ENCODE measurements around the gene MOK.
"Not testable (repeated sequence)": the region's sequence is repeated elsewhere in the genome, so short reads cannot be mapped to it uniquely, and the experiment has no call there.

The MOK gene

DNA sequence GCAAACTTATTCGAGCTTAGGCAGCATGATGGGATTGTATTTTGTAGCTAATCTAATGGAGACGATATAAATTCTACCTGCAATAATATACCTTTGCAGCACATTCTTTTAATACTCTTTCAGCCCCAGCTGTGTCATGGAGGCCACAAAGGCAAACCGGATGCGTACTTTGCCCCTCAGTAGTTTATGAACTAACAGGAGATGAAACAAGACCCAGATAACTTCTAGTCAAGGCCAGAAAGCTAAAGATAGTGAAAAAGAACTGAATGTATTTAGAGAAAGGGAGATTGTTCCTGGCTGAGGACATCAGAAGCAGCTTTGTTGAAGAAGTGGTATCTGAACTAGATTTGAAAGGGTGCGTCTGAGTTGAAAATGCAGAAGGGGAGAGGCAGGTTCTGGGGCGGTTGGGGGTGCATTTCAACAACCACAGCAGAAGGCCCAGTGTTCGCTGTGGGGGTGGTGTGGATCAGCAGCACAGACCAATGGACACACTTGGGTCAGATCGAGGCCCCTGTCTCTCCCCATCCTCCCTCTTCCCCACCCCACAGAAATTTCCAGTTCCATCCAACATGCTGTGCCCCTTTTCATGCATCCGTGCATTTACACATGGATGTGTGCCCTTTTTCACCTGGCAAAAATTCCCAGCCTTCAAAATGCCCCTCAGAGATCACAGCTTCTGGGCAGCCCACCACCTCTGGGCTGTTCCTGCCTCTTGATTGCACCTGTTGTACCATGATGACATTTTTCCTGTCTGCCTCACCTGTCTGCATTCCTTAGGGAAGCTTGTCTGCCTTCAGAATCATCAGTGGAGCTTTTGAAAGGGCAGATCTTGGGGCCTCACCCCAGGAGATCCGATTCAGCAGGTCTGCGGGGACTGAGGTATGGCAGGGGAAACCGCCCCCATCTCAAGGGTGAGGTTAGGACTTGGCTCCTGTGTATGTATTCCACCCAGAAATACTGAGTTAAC is 16.8 kb upstream of the MOK start:
- DNase-seq (ENCODE audit: low spot score), result no peak

DNA sequence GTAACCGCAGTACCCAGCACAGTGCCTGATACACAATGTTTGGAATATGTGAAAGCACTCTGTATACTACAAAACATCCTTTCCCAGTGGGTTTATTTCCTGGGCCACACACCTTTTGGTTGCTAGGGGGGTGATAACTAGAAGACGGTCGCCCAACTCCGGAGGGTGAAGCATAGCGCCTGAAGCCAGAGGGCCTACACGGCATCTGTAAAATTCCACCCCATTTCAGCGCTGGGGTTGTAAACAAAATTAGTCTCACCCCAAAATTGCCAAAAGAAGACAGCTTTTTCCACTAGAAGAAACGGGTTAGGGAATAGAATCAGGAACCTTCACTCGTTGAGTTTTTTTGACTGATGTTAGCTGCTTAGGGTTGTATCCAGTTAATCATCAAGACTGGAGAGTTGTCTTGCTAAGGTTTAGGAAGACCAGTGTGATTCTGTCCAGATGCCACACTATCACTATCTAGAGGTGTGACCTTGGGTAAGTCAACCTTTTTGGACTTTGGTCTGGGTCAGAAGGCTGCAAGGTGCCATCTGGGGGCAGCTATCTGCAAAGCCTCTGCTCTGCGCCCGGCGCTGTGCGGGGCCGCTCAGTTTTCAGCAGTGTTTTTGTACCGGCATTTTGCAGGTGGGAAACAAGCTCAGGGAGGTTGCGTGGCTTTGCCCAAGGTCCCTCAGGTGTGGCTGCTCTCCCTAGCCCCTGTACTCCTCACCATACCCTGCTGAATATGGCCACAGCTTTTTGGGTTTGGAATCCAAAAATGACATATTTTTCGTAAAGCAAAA is 15.9 kb upstream of the MOK start:
- DNase-seq (ENCODE audit: low spot score), result no peak

DNA sequence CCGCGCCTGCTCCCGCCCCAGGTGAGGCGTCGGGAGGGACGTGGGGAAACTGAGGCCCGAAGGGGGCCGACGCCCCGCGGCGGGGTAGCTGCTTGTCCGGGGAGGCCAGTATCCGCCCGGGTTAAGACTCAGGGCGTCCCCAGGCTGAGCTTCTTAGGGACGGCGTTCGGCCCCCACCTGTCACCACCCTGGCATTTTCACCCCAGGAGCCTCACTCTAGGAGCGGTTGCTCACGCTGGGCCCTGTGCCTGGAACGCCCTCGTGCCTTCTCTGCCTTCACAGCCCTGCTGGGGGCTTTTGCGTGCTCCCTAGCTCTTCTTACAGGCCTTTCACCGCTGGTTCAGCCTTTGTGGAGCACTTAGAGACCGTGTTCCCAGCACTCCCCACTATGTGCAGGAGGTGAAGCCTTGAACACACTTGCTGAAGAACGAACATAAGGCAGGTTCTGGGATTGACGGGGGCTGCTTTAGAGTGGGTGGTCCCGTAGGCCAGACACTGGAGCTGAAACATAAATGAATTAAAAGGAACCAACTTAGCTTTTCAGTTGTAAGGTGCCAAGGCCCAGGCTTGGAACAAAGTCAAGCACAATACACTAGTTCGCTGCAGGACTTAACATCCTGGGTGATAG is 15.2 kb upstream of the MOK start:
- peak; percentile 58 for DNase-seq (ENCODE audit: low spot score)

DNA sequence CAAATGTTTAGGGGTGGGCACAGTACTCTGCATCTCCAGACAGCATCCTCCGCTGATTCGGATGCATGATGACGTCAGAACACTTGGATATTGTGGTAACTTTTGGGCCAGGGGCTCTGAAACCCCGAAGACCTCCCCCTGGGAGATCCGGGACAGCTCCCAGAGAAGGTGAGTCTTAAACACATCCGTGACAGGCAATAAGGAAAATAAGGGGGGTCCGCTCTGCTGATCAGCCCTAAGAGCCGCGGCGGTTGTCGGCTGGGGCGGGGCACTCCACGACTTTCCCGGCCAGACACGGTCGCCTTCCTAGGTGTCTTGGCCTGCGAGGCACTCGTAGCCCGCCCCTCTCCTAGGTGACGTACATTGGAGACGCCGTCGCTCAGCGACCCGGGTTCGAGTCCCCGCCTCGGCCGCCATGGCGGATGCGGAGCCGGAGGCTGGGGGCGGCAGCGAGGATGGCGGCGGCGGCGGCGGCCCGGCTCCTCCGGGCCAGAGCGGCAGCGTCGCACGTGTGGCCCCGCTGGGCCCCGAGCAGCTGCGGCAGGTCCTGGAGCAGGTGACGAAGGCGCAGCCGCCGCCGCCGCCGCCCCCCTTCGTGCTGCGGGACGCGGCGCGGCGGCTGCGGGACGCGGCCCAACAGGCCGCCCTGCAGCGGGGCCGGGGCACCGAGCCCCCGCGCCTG is 14.5 kb upstream of the MOK start, which contains the start of gene ZNF839:
TSS of gene ZNF839 (plus strand) at position 396 of the 682 bp plus-strand sequence. CDS start at position 416, 20 bp downstream.
- peak; percentile 95 for DNase-seq (ENCODE audit: low spot score)

DNA sequence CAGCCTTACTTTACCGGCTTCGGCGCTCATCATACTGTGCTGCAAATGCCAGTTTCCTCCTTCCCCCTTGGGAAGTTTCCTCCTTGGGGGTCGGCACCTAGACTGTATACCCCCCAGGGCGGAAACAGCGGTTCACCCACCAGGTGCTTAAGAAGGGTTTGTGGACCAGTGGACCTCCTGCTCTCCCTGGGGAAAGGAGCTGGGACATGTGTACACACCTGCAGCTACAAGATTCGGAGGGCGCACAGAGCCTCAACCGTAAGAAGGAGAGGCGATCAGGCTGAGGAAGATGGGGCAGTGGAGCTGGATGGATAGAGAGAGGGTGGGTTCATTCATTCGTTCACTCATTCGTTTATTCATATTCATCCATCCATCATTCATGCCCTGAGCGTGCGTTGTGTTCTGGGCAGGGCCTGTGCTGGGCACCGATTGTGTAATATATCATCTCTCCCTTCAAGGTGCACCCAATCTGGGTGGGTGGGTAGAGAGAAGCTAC is 13.9 kb upstream of the MOK start:
- no peak for DNase-seq (ENCODE audit: low spot score)

DNA sequence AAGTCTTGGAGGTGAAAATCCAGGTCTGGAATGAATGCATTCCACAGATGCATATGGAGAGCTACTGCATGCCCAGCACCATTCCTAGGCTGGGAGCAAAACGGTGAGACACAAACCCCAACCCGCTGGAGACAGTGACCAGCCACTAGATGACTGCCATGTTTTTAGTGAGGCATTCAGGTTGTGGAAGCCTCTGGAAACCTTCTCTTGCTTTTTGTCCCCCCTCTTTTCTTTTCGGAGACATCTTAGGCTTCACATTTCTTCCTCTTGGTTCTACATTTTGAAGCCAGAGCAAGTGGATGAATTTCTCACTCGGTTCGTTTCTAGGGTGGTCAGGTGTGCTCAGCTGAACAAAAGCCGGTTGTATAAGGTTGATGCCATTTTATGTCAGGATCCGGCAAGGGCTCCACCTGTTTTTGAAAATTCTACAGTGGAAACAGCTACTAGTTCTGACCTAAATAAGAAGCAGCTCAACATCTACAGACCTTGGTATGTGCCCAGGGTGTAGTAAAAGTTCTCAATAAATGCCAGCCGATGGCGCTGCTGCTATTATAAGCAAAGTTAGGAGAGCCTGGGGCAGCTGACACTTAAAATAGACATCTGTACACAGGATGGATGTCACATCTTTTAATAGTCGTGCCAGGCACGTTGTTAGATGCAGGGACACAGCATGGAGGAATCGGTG is 12.7 kb upstream of the MOK start:
- no peak for DNase-seq (ENCODE audit: low spot score)

DNA sequence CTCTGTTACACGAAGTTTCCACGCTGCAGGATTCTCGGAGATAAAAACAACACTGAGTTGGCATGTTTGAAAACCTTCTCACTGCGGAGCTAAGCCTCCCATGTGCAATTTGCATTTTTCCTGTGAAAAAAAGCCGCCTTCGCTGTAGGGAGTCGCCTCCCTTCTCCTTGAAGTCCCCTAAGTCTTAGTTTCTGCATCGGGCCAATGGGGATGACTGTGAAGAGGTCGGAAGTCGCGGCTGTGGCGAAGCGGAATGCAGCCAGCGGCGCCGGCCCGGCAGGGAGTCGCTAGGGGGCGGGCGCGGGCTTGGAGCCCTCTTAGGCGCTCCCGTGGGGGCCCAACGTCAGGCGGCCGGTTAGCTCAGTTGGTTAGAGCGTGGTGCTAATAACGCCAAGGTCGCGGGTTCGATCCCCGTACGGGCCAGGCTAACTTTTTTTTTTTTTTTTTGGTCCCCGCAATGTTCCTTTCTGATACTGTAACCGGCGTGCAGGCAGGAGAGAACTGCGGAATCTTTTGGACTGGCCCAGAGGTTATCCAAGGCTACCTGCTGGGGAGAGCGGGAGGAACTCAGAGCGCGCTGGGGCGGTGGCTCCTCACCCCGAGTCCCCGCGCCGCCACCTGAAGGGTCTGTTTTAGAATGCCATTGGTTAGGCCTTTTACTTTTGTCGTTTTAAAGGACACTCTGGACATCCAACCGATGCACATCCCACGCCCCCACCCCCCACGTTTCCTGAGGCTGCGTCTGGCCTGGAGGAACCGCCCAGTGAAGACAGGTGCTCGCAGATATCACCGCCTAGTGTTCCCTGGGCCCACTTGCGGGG is 12.0 kb upstream of the MOK start:
- DNase-seq (ENCODE audit: low spot score), result peak; percentile 100

DNA sequence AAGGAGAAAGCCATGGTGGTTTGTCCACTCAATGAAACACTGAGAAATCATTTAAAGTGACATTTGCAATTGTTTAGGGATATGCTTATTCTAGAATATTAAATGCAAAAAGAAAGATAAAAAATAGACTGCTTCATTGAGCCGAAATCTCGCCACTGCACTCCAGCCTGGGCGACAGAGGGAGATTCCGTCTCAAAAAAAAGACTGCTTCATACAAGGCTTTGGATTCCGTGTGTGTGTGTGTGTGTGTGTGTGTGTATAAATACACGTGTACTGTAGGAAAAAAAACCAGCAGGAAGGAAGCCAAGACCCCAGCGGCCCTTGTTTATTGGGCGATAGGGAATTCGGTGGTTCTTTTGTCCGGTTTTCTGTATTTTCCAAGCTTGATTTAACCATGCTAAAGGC is 11.4 kb upstream of the MOK start:
- DNase-seq (ENCODE audit: low spot score), result no peak

DNA sequence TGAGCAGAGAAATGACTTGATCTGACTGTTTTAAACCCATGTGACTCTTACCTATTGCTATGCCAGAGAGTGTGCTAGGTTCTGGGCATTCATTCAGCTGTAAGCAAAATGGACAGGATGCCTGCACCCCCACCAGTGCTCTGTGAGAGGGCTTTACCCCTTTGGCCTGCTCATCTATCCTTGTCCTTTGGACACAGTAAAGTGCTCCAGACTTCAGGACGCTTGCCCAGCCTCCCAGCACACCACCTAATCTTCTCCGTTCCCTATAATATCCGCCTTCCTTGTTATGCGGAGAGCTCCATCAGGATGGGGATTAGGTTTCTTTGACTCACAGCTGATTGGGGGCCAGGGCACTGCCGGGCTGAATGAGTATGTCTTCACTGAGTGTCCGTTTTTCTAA is 10.2 kb upstream of the MOK start:
- no peak for DNase-seq (ENCODE audit: low spot score)

DNA sequence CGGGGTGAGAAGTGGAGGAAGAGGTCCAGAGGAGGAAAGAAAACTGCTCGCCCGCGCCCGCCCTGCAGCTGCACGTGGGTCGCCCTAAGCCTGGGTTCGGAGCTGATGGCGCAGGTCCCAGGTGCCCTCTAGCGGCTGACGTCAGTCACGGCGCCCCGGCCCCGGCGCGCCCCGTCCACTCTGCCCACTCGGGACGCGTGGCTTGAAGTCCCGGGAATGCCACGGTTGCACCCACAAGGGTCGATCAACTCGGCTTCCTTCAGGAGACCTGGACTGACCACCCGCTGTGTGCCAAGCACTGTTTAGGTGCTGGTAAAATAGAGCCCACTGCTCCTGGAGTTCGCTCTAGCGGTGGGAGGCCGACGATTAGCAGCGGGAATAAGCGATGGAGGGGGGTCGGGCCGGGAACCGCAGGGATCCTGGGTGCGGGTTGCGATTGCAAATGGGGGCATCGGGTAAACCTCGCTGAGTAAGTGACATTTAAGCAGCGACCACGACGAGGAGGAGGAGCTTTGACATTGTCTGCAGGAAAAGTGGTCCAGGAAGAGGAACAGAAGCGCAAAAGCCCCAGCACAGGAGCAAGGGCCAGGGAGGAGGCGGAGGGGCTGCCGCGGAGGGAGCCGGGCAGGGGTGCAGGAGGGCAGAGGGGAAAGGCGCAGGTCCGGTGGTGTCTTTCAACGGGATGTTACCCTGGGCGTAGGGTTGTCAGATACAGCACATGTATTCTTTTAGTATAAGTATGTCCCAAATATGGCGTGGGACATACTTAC is 9.5 kb upstream of the MOK start:
- DNase-seq (ENCODE audit: low spot score), result peak; percentile 90

DNA sequence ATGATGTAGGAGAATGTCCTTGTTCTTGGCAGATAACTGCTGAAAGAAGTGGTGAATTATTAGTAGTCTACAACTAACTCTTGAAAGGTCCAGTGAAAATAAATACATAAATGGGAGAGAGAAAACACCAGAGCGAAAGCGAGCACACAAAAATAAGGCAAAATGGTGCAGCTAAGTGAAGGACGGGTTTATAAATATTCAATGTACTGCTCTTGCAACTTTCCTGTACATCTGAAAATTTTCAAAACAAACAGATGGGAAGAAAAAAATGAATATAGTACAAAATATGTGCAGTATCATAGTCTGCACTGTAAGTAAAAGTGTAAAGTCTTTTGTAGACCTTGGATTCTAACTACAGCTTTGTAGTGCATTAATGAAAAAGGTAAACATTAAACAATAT is 1.3 kb downstream of the MOK start:
- DNase-seq (ENCODE audit: low spot score), result no peak

DNA sequence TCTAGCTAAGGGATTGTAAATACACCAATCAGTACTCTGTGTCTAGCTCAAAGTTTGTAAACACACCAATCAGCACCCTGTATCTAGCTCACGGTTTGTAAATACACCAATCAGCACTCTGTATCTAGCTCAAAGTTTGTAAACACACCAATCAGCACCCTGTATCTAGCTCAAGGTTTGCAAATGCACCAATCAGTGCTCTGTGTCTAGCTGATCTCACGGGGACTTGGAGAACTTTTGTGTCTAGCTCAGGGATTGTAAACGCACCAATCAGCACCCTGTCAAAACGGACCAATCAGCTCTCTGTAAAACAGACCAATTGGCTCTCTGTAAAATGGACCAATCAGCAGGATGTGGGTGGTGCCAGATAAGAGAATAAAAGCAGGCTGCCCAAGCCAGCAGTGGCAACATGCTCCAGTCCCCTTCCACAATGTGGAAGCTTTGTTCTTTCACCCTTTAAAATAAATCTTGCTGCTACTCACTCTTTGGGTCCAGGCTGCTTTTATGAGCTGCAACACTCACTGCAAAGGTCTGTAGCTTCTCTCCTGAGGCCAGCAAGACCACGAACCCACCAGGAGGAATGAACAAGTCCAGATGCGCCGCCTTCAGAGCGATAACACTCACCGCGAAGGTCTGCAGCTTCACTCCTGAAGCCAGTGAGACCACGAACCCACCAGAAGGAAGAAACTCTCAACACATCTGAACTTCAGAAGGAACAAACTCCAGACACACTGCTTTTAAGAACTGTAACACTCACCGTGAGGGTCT is 6.5 kb downstream of the MOK start:
- not testable (repeated sequence) for DNase-seq (ENCODE audit: low spot score)

DNA sequence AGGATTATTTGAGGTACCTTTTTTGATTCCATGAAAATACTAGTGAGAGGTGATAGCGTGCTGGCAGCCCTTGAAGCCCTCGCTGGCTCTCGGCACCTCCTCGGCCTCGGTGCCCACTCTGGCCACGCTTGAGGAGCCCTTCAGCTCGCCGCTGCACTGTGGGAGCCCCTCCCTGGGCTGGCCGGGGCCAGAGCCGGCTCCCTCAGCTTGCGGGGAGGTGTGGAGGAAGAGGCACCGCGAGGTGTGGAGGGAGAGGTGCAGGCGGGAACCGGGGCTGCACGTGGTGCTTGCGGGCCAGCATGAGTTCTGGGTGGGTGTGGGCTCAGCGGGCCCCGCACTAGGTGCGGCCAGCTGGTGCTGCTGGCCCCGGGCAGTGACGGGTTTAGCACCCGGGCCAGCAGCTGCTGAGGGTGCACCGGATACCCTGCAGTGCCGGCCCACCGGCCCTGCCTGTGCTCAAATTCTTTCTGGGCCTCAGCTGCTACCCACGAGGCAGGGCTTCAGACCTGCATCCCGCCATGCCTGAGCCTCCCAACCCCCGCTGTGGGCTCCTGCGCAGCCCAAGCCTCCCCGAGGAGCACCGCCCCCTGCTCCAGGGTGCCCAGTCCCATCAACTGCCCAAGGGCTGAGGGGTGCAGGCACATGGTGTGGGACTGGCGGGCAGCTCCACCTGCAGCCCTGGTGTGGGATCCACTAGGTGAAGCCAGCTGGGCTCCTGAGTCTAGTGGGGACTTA is 7.4 kb downstream of the MOK start:
- DNase-seq (ENCODE audit: low spot score), result no peak

DNA sequence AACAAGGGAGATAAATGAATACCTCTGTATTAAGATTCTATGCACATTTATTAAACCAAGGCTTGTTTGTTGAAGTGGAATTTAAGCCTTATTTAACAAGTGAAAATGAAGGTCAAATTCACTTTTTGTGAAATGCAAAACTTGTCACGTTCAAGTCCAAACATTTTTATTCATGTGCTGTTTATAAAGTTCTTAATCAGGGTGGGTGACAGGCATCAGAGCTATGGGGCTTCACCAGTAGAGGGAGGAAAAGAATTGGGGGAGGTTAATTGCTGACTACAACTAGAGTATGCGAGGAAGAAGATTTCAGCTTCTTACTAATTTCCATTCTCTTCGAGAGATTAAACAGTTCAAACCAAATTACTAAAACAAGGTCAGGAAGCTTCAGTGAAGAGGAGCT is 9.7 kb downstream of the MOK start:
- no peak for DNase-seq (ENCODE audit: low spot score)

DNA sequence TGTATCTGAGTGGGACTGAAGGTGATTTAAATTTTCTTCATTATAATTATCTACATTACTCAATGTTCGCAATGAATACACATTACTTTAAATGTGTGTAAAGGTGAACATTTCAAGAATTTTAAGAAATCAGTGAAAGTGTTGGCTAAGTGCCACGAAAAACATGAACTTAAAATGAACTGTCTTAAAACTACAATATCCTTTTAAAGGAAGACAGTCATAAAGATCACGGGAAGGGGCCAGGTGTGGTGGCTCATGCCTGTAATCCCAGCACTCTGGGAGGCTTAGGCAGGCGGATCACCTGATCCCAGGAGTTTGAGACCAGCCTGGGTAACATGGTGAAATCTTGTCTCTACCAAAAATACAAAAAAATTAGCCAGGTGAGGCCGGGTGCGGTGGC is 11.2 kb downstream of the MOK start:
- no peak for DNase-seq (ENCODE audit: low spot score)

DNA sequence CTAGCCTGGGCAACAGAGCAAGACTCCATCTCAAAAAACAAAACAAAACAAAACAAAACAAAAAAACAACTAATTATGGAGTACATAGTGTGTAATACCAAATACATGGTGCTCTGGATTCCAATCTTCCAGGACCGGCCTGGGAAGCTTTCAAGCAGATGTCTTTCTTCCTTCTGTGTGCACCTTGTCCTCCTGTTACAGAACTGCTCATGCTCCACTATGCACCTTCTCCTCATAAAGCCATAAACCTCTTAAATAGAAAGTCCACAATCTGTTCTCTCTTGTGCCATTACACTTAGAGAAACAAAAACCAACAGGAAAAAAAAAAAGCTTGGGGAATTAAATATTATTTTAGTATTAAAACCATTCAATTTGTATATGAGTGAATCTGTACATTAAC is 12.5 kb downstream of the MOK start:
- DNase-seq (ENCODE audit: low spot score), result no peak

DNA sequence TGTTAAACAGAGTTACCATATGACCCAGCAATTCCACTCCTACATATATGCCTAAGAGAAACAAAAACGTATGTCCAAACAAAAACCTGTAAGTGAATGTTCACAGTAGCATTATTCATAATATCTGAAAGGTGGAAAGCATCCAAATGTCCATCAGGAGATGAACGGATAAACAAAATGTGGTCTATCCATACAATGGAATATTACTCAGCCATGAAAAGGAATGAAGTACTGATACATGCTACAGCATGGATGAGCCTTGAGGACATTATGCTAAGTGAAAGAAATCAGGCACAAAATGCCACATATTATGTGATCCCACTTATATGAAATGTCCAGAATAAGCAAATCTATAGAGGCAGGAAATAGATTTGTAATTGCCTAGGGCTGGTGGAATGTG is 16.8 kb downstream of the MOK start:
- DNase-seq (ENCODE audit: low spot score), result no peak

DNA sequence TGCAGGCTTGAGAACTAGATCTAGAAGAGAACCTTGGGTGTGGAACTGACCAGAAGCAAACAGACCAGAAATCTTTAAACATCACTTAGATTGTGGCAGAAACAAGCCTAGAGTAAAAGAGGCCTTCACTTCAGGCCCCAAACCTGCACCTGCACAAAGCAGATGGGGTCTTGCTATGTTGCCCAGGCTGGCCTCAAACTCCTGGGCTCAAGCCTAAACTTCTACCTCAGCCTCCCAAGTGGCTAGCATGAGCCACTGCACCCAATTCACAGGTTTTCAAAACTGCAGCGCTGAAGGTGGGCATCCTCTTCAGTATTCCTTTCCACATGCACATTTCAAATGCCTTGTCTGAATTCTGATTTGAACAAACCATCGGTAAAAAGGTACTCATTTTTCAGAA is 19.9 kb downstream of the MOK start:
- DNase-seq (ENCODE audit: low spot score), result no peak
